Measurements from ENCODE around the gene SMPD2.

Gene SMPD2, protein sequence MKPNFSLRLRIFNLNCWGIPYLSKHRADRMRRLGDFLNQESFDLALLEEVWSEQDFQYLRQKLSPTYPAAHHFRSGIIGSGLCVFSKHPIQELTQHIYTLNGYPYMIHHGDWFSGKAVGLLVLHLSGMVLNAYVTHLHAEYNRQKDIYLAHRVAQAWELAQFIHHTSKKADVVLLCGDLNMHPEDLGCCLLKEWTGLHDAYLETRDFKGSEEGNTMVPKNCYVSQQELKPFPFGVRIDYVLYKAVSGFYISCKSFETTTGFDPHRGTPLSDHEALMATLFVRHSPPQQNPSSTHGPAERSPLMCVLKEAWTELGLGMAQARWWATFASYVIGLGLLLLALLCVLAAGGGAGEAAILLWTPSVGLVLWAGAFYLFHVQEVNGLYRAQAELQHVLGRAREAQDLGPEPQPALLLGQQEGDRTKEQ

DNA sequence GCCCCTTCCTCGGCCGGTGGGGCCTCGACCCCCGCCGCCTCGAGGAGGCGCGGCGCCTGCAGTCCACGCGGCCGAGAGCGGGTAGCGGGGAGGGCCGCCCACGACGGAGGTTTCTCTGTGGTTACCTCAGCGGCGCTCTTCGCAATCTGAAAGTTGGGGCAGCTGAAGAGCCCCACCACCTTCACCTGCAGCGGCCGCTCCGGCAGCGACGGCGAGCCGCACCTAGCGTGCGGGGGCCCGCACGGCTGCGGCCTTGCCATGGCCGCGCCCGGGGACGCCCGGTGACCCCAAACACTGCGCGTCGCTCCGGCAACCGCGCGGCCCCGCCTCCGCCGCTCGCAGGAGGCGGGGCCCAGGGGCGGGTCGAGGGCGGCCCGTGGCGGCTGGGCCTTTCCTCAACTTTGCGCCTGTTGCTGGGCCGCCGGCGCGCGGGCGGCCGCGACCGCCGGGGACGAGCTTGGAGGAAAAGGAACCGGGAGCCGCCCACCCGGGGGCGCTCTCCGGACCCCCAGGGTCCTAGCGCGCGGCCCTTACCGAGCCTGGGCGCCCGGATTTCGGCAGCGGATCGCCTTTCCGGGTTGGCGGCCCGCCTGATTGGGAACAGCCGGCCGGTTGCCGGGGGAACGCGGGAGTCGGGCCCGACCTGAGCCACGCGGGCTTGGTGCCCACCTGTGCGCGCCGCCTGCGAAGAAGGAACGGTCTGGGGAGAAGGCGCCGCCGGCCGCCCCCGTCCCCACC, at the start of gene SMPD2, which contains the start of gene PPIL6:
Gene SMPD2, plus strand, starts transcription at position 394 of the 738 bp plus-strand sequence. CDS start 398 bp downstream, outside the sequence.
Gene PPIL6, minus strand, starts transcription at position 298 of the 738 bp plus-strand sequence. Its CDS starts 38 bp downstream, at position 260.
- DNase-seq (ENCODE audit: low read depth) = peak; percentile 63

DNA sequence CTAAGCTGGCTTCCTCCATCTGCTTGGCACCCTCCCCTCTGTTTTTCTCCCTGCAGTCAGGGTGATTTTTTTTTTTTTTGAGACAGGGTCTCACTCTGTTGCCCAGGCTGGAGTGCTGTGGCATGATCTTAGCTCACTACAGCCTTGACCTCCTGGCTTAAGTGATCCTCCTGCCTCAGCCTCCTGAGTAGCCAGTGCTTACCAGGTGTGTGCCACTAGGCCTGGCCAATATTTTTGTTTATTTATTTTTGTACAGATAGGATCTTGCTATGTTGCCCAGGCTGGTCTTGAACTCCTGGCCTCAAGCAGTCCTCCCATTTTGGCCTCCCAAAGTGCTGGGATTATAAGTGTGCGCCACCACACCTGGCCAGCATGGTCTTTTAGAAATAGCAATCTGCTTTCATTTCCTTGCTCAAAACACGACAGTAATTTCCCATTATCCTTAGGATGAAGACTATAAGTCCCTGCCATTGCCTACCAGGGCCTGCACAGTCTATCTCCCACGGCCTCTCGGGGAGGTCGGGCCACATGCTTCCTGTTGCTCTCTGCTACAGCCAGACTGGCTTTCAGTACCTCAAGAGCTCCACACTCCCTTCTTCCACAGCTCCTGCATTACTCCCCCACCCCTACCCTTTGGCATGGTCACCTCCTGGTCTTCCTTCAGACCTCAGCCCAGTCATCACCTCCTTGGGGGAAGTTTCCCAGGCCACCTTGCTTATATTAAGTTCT, 47.2 kb upstream of the SMPD2 start:
- DNase-seq (ENCODE audit: low read depth) = no peak

DNA sequence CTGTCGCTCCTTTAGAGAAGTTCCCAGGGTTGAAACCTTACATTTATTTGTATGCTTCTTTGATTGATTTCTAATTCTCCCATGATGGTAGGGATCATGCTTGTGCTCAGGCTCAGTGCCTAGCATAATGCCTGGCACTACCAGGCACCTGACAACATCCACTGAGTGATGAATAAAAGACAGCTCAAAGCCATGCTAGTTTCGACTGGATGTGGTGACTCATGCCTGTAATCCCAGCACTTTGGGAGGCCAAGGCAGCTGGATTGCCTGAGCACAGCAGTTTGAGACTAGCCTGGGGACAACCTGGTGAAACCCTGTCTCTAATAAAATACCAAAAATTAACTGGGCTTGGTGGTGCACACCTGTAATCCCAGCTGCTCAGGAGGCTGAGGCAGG, 46.6 kb upstream of the SMPD2 start:
- no peak for DNase-seq (ENCODE audit: low read depth)

DNA sequence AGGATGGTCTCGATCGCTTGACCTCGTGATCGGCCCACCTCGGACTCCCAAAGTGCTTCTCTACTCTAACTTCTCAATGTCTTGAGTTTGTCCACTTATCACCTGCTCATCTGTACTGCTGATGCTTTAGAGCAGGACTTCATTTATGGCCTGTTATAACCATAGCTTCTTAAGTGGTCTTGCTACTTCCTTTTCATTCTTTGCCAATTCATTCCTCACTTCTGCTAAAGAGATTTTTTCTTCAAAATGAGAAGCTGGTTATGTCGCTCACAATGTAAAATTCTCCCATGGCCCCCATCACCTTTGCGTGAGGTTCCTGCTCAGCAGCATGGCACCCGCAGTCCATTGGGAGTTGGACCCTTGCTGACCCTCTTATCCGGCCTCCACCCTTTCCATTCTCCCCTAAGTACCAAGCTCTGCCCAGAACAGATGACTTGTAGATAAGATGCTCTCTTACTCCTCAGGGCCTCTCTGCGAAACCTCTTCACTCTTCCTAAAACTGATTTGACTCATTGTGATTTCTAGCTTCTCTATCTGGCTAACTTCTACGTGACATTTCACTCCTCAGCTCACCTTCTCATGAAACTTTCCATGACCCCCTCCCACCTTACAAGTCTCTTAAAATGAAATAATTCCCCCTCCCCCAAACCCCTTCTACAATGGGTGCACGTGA, 44.3 kb upstream of the SMPD2 start:
- no peak for DNase-seq (ENCODE audit: low read depth)

DNA sequence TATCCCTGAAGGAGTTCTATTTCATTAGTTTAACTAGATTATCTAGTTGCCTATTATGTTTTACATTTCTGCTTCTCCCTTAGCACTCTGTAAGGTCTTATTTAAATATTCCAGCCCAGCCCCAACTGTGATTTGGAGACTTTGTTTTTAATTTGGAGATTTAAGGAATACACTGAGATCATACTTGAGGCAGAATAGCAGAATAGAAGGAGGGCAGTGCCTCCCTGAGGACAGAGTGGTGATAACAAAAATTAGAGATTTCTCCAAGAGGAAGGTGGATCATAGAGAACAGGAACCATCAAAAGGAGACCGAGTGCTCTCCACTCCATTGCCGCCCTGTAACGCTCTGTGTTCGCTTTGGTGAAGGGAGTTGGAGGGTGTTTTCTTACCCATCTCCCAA, 43.5 kb upstream of the SMPD2 start:
- no peak for DNase-seq (ENCODE audit: low read depth)

DNA sequence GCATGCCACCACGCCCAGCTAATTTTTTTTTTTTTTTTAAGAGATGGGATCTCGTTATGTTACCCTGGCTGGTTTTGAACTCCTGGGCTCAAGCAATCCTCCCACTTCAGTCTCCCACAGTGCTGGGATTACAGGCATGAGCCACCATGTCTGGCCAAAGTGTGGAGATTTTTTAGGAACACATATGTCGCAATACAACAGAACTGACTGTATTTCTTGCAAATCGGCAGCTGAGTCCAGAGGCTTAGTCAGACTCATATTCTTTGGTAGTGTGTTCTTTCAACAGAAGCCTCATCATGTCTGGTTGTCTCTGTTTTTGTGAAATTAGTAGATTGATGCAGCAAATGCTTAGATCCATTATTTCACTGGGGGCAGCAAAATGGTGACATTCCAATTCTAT, 34.3 kb upstream of the SMPD2 start:
- DNase-seq (ENCODE audit: low read depth) = no peak

DNA sequence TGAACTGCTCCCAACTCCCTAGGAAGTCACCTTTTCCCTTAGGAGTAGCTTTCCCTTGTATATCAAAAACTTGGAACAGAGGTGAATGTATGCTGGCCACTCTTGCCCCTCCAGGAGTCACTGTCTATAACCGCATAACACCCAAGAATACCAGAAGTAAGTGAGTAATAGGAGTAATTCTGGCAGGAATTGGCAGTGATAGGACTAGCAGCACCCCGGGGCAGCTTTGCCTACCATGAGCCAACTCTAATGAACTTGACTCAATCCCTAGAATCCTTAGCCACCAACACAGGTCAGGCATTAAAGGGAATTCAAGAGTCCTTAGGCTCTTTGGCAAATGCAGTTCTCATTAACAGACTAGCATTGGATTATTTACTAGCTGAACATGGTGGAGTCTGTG, 29.5 kb upstream of the SMPD2 start:
- no peak for DNase-seq (ENCODE audit: low read depth)

DNA sequence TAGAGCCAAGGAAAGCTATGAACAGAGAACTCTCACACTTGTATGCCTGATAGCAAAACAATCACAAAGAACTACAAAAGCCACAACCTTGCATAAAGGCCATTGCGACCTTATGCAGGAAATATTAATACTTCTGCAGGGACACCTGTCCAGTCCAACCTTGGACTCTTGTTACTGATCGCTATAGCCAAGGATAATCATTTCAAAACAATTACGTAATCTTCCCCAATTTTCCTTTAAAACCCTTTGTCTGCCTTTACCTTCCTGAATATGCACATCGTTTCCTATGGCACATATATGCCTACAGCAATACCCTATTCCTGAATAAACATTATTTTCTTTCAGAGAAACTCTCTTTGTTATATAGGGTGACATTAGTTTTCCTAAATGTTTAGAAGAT, 22.9 kb upstream of the SMPD2 start:
- no peak for DNase-seq (ENCODE audit: low read depth)

DNA sequence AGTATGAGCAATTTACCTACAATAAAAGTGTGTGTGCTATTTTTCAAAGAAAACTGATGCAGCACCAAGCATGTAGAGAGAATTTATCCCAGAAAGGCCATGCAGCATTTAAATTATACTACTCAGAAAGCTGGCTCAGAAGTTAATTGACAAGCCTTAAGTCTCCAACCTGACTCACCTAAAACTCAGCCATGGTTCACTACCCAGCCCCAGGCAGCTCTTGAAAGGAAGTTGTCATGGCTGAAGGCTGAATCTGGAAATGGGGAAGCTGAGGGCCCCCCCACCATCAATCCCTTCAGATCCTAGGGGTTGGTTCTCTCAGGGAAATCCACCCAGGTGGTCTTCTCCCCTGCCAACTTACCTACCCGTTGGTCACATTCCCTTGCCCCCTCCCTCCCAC, 19.8 kb upstream of the SMPD2 start:
- DNase-seq (ENCODE audit: low read depth) = no peak

DNA sequence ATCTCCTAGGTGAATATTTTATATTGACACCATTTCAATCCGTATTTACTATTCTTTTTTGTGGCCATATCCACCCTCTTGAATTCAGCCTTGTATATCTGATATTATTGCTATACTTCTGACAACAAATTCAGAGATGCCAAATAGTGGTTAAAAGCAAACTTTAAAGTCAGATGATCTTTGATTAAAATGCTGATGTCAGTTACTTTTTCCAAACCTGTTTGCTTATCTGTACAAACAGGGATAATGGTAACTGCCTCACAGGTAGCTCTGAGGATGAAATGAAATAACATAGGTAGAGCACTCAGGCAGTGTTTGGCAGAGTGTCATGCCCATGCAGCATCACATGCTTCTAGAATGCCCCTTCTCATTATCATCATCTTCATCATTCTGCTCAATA, 19.3 kb upstream of the SMPD2 start:
- DNase-seq (ENCODE audit: low read depth) = no peak

DNA sequence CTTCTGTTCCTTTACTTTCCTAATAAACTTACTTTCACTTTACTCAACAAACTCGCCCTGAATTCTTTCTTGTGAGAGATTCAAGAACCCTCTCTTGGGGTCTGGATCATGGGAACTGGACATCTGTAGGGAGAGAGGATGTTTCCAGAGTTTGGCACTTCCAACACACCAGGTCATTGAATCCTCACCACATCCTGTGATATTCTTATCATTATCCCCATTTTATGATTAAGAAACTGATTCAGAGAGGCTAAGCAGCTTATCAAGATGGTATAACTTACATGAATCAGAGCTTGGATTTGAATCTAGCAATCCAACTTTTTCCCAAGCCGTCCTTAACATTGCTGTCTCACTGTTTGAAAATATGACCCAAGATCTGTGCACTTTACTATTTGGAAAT, 15.6 kb upstream of the SMPD2 start:
- no peak for DNase-seq (ENCODE audit: low read depth)

DNA sequence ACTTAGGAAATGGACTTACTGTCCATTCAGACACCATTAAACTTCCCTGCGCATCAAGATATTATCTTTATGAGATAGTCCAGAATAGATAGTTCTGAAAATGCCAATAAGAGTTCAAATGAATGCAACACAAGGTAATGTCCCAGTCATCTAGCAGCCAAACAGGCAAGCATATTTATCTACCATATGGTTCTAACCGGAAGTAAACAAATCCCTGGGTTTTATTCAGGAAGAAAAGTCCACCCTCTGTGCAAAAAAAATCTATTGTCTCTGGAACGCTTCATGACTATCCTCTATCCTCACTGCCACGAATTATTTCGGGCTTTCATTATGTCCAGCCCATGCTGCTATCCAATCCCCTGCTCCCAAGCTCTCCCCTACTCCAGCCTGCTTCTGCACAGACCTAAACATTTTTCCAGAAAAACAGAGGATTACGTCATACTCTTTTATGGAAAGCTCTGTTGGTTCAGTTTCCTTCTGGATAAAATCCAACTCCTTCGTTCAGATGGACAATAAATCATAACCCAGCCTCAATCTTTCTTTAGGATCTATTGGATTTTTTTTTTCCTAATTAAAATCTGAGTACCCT, 11.5 kb upstream of the SMPD2 start:
- no peak for DNase-seq (ENCODE audit: low read depth)

DNA sequence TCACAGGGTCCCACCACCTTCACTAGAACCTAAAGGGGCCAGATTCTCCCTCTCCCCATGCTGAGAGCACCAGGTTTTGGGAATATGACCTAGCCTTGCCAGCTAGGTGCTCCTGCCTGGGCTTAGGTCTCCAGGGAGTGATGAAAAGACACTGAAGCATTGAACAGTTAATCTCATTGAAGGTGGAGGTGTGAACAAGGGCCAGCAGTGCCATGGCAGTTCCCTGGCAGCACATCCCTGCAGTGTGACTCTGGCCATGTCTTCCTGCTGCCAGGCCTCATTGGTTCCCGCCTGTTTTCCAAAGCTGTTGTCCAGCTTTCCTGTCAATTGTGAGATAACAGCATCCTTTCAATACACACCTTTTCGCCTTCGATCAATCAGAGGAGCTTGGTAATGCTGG, 11.0 kb upstream of the SMPD2 start:
- DNase-seq (ENCODE audit: low read depth) = no peak

DNA sequence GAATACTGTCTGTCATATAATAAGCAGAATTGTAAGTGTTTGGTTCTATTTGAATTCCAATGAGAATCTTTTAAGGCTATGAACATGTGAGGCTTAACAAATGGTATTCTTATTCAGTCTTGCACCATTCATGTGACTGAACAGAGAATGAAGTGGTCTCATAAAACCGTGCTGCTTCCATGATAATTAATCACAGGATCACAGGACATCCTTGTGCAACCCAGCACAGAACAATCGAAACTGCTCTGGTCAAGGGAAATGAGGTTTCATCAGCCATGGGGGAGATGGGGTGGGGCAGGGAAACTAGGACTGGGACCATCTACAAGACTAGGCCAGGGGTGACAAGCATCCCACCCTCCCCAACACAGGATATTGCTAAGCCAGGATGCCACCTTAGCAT, 6.1 kb upstream of the SMPD2 start:
- no peak for DNase-seq (ENCODE audit: low read depth)

DNA sequence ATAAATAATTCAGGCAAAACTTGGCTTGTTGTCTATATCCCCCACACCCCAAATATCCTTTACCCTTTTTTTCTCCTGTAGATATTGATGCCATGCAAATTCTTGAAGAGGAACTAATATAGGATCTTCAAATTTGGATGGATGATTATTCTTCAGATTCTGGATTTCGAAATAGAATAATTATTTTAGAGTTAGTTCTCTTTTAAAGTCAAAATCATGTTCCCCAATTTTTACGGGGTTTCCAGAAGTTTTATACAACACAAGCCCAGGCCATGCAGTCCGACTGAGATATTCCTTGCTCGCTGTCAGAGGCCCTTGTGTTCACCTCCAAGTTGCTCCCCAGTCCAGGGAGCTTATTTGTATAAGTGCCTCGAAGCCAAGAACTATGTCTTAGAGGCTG, 4.5 kb upstream of the SMPD2 start:
- DNase-seq (ENCODE audit: low read depth) = no peak

DNA sequence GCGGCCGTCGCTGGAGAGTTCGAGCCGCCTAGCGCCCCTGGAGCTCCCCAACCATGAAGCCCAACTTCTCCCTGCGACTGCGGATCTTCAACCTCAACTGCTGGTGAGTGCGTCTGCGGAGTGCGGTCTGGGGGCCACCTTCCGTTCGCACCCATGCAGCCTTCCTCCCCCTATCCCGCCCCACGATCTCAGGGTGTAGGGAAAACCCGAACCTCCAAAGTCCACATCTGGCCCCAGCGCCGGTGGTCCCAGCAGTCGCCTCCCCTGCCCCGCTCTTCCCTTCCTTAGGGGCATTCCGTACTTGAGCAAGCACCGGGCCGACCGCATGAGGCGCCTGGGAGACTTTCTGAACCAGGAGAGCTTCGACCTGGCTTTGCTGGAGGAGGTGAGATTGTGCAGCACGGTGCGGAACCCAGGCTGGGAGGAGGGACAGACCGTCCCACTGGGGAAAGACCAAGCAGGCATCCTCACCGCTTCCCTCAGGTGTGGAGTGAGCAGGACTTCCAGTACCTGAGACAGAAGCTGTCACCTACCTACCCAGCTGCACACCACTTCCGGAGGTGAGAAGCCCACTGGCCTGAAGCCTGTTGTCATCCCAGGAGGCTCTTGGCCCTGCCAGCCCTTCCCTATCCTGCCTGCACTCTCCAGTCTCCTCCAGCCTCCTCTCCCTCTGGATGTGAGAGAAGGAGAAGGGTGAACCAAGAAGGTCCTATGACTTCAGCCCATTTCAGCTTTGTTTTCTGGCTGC, 719 bp downstream of the SMPD2 start:
- DNase-seq (ENCODE audit: low read depth) = no peak

DNA sequence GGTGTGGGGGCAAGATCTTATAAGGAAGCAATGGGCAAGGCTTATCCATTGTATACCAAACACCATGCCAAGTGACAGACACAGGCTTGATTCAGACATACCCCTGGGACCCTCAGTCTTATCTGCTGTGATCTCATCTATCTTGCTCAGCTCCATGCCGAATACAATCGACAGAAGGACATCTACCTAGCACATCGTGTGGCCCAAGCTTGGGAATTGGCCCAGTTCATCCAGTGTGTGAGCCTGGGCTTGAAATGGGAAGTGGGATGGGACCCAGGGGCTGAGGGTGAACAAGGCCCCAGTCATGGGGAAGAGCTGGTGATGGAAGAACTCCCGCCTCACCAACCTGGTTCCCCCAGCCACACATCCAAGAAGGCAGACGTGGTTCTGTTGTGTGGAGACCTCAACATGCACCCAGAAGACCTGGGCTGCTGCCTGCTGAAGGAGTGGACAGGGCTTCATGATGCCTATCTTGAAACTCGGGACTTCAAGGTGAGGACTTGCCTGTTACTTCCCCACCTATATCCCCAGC, 1.9 kb downstream of the SMPD2 start:
- no peak for DNase-seq (ENCODE audit: low read depth)

DNA sequence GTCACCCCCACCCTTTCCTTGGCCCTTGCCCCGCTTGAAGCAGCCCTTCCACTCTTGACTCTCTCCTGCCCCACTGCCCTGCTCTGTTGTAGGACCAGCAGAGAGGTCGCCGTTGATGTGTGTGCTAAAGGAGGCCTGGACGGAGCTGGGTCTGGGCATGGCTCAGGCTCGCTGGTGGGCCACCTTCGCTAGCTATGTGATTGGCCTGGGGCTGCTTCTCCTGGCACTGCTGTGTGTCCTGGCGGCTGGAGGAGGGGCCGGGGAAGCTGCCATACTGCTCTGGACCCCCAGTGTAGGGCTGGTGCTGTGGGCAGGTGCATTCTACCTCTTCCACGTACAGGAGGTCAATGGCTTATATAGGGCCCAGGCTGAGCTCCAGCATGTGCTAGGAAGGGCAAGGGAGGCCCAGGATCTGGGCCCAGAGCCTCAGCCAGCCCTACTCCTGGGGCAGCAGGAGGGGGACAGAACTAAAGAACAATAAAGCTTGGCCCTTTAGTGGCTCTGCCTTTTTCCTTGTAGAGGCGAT, 3.0 kb downstream of the SMPD2 start:
- DNase-seq (ENCODE audit: low read depth) = no peak

DNA sequence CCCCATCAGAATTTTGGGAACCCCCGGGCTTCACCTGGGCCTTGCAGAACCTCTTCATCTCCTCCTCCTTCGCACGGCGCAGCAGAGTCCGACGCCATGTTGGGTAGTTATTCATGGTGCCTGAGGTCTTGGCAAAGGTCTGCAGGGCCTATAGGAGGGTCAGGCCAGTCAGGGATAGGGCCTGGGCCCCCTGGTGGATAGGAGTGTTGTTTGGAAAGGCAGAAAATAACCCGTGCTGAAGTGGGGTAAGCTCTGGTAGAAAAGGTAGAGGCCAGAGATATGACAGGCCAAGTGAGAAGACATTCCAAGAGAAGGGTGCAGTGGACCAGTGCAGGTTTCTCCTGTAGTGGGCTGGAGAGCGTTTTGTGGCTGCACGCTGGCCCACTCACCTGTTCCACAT, 4.9 kb downstream of the SMPD2 start:
- no peak for DNase-seq (ENCODE audit: low read depth)

DNA sequence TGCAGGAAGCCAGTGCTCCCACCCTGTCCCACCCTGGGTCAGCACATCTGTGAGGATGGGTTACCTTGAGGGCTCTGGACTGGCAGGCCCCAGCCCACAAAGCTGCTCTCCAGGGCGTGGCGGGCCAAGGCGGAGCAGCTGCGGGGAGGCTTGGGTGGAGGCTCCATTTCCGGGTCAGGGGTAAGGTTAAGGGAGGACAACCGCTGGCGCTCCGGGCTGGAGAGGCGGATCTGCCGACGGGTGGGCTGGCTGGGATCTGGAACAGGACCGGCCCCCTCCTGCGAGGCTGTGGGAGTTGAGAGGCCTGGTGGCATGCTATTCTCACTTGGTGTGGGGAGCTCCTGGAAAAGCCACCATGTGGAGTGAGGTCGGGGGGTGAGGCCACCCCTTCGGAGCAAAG, 5.5 kb downstream of the SMPD2 start:
- no peak for DNase-seq (ENCODE audit: low read depth)

DNA sequence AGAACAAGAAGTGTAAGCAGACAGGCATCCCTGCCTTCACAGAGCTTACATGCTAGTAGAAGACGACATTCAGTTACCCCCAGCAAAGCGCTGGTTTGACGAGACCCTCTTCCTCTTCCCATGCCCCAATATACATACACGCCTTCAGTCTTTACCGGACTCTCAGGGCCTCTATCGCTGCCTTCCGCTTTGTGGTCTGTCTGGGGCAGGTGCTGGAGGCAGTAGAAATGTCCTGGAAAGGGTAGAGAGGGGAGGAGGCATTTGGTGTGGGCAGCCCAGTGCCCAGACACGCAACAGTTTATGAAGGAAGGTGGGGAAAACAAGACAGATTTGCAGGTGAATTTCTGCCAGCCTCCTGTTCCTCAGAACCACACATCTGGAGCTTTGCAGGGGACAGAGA, 6.0 kb downstream of the SMPD2 start:
- DNase-seq (ENCODE audit: low read depth) = no peak
